HG03565 (cell line): Measurements from ENCODE around the gene MVK.
"Not testable (repeated sequence)": the region's sequence is repeated elsewhere in the genome, so short reads cannot be mapped to it uniquely, and the experiment has no call there.

Experiments used
- ATAC-seq: cut with Tn5 transposase; IDR thresholded peaks from one replicate; pipeline ENCODE4 v1.9.1; 2021; ENCODE audit warnings: mild to moderate bottlenecking, moderate library complexity; ENCODE audit not compliant: unreplicated experiment

Gene MVK

GRCh38 chr12:109588461-109589239 is 15.1 kb downstream of the MVK start:
- no peak for ATAC-seq

DNA sequence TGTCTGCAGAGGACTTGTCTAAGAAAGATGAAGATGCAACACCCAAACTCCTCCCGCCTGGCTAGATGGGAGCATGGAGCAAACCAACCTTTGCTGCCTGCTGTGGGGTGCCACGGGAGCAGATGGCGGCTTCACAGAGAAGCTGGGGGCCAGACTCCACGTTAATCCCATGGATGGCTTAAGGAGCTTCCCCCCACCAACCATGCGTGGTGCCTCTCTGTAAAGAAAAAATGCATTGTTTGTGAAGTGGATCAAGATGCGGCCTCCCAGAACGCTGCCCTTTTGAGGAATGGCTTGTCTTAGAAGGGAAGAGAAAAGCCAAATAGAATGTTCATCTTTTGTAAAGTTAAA is 15.6 kb downstream of the MVK start:
- ATAC-seq: no peak

GRCh38 chr12:109589691-109590245 is 16.2 kb downstream of the MVK start:
- no peak for ATAC-seq

- ATAC-seq: no peak
Observed at GRCh38 chr12:109590566-109590965, 17.0 kb downstream of the MVK start.

DNA sequence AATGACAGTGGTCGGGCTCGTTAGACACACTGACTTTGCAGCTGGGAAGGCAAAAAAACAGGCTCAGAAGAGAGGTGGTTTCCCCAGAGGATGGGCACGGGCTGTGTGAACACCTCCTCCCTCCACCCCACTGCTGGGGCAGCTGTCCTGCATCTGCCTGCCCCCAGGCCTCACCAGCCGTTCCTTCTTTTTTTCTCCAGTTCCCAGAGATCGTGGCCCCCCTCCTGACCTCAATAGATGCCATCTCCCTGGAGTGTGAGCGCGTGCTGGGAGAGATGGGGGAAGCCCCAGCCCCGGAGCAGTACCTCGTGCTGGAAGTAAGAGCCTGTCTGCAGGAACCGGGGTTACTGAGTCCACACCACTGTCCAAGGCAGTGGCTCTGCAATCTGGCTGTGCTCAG is 17.4 kb downstream of the MVK start:
- no peak for ATAC-seq

DNA sequence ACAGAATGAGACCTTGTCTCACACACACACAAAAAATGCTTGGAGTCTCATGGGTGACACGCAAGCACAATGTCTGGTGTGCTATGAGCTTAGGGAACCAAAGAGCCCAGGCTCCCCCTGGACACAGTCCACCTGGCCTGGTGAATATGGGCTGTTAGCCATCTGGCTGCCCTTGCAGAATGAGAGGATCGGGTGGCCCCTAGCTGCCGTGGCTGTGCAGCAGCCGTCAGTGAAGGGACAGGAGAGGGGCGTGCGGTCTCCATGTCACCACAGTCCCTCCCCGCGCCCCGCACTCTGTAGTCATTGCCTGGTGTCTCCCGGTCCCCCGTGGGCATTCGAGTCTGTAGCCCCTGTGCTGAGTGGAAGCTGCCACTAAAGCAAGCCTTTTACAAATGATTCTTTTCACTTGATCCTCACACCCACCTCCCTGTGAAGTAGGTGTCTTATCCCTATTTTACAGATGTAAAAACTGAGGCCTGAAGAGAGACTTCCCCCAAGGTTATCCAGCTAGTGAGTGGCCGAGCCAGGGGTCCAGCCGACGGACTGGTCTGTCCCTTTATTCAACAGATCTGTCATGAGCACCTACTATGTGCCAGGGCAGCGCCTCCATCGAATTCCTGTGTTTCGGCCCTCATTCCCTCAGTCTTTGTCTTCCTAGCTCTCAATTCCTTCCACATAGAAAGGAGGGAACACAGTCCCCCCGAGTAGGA is 18.8 kb downstream of the MVK start:
- ATAC-seq: no peak

DNA sequence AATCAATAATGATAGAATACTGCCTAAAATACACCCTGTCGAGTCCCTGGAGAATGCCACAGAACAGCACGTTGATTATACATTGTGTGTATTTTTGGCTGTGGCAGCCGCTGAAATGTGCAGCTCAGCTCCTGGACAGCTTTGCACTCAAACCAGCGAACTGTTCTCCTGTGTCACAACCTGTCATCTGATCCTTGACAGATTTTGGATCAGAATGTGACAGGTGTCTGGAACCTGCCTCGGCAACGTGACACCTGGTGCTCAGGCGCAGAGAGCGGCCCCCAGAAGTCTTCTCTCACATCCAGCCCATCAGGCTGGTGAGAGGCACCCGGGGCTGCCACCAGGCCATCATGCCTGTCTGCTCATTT is 19.3 kb downstream of the MVK start:
- no peak for ATAC-seq

GRCh38 chr12:109594556-109595317 is 21.1 kb downstream of the MVK start:
- ATAC-seq: no peak

DNA sequence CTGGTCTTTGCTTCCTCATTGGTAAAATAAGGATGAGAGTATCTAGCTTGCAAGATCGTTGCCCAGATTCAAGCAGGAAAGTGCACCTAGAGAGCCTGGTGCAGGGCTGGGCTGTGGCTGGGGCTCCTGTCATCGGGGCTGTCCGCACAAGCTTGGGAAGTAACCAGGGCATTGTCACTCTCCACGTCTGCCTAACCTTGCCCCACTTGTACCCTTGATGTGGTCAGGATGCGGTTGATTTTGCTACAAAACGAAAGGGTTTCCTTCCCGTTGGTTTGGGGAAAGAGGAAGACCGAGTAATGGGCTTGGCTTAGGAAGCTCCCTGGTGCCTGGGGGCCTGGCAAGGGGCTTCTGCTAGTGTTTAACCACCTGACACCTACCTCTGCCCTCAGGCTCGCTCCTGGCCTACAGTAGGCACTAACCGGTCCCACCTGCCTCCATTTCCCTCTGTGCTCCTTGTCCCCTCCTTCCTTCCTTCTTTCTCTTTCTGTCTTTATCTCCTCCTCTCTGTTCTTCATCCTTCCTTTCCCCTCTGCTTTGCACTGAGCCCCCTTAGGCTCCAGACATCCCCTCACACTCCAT is 21.8 kb downstream of the MVK start:
- no peak for ATAC-seq

GRCh38 chr12:109596418-109597244 is 23.0 kb downstream of the MVK start:
- ATAC-seq: no peak

GRCh38 chr12:109597414-109597794 is 23.8 kb downstream of the MVK start:
- ATAC-seq: no peak

DNA sequence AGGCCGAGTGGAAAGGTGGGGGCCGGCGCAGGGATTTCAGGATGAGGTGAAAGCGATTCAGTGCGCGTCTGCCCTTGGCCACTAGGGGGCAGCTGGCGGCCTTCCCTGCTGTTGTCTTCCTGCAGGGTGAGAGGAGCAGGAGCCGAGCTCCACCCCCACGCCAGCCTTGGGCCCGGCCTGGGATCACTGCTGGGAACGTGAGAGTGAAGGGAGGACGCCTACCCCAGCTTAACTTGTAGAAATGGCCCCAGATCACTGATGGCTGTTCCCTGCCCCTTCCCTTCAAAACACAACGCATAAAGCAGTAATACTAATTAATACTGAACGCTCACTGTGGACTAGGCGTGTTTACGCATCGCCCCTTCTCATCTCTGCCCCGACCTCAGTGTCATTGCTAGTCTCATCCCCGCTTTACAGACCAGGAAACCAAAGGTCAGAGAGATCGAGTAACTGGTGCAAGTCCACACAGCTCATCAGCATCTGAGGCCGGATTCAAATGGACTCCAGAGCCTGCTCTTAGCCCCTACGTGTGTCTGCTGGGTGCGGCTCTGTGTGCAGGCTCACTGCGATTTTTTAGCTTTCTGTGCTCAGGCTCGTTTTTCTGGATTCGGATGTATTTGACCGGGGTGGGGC is 24.3 kb downstream of the MVK start:
- no peak for ATAC-seq

GRCh38 chr12:109598428-109598854 is 24.8 kb downstream of the MVK start:
- no peak for ATAC-seq

DNA sequence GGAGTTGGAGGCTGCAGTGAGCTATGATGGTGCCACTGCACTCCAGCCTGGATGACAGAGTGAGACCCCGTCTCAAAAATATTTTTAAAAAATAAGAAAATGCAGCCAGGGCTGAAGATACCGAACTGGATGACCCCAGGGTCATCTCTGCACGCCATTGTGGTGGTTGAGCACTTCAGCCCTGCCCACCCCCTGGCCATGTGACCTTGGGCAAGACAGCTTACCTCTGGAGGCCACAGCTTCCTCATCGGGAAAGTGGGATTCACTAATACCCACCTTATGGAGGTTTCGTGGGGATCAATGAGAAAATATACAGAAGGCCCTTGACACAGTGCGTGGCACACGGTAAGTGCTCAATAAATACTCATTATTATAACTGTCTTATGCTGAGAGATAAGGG is 25.5 kb downstream of the MVK start:
- no peak for ATAC-seq

GRCh38 chr12:109600481-109600880 is 26.9 kb downstream of the MVK start:
- no peak for ATAC-seq

GRCh38 chr12:109600995-109601394 is 27.4 kb downstream of the MVK start:
- no peak for ATAC-seq

DNA sequence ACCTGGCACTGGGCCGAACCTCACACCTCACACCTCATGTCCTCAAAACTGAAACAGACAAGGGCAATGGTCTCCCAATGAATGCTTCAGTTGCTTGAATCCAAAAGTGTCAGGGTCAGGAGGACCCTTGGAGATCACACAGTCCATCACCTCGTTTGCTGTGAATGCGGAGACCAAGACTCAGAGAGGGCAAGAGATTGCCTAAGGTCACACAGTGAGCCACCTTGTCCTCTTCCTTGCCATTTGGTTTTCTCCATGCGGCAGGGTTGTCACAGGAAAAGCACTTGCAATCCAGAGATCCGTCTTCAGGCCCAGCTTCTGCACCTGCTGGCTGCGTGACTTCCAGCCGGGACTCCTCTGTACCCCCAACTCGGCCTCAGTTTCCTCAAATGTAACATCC is 28.0 kb downstream of the MVK start:
- ATAC-seq: no peak

DNA sequence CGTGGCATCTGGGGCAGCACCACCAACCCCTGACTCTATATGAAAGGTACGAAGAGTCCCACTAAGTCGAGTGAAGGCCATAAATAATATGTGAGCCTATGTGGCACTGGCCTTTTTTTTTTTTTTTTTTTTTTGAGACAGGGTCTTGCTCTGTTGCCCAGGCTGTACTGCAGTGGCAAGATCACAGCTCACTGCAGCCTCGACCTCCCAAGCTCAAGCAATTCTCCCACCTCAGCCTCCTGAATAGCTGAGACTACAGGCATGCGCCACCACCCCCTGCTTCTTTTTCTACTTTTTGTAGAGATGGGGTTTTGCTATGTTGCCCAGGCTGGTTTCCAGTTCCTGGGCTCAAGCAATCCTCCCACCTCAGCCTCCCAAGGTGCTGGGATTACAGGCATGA is 28.5 kb downstream of the MVK start:
- ATAC-seq: not testable (repeated sequence)

DNA sequence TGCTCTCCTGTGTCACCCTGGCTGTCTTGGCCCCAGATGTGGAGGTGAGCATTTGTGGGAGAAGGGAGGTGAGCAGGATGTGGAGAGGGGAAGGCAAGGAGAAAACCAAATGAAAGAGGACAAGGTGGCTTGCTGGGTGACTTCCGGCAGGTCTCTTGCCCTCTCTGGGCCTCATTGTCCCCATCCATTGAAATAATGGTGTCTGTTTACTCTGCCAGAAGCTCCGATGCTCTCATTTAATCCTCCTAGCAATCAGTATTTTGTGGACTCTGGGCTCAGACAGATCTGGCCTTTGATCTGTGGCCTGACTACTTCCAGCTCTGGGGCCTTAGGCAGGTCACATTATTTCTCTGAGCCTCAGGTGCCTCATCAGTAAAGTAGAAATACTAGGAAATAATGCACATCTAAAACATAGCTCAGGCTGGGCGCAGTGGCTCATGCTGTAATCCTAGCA is 30.6 kb downstream of the MVK start:
- no peak for ATAC-seq

DNA sequence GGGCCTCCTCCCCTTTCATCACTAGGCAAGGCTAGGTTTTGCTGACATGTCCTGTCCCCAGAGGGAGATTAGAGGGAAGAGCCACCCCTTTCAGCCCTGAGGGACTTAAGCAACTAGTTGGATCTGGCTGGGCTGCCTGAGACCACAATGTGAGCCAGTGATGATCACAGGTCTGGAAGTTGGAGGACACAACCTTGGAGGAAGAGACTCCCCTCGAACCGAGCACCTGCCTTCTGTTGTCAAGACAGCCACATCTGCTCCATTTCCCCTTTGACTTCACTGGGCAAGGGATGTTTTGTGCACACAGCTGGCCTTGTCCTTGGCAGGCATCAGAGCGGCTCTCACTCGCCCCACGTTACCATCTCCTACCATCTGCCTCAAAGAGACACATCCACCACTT is 31.4 kb downstream of the MVK start:
- no peak for ATAC-seq
